ENCODE data around the gene THEMIS2. TPM values are rescaled to one million over a fixed set of nuclear protein-coding genes. Genes with fewer than 3 reads are reported as not detected.
"Not testable (repeated sequence)": the region's sequence is repeated elsewhere in the genome, so short reads cannot be mapped to it uniquely, and the experiment has no call there.

The THEMIS2 gene
- total and polyA plus RNA-seq, 2 of the 8 experiments (the other 6 are each of a cell fraction or from before 2014, with no cell fraction given) = 12.4 to 28.0 TPM

DNA sequence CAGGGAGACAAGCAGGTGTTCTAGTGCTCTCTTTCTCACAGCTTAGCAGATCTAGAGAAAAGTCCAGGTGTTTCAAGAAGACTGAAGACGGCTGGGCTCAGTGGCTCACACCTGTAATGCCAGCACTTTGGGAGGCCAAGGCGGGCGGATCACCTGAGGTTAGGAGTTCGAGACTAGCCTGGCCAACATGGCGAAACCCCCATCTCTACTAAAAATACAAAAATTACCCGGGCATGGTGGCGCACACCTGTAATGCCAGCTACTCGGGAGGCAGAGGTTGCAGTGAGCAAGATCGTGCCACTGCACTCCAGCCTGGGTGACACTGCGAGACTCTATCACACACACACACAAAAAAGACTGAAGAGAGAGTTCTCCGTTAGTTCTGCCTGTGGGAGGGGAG is 14.8 kb upstream of the THEMIS2 start:
- H3K56ac ChIP-seq (replicated peaks; ENCODE audit: insufficient read length, low read depth, low read length); H2BK5ac ChIP-seq (ENCODE audit: low read depth, low read length); H2AK5ac ChIP-seq (ENCODE audit: low read depth, low read length); H3K36me3 ChIP-seq (ENCODE audit: control insufficient read depth in 2 of 4, insufficient read depth in 4 of 4, low read length in 3 of 4); H3K9ac ChIP-seq (replicated peaks in 1 of 4; ENCODE audit: extremely low read depth in 1 of 4, low read depth in 3 of 4, low read length in 3 of 4); H3K4me3 ChIP-seq (ENCODE audit: extremely low read depth in 1 of 4, insufficient read depth in 2 of 4, low read depth in 3 of 4, low read length in 4 of 4); H3K4ac ChIP-seq (replicated peaks; ENCODE audit: insufficient read length, low read depth, low read length); H2BK20ac ChIP-seq (ENCODE audit: low read length); H2AFZ ChIP-seq (ENCODE audit: low read length); H2BK12ac ChIP-seq (ENCODE audit: low read depth, low read length); H4K20me1 ChIP-seq (replicated peaks in 1 of 2; ENCODE audit: control insufficient read depth in 1 of 2, insufficient read depth in 2 of 2, low read length in 2 of 2); H3K79me1 ChIP-seq (ENCODE audit: low read depth, low read length); H3K27ac ChIP-seq (ENCODE audit: low read depth, low read length); H2BK120ac ChIP-seq (replicated peaks; ENCODE audit: low read depth, low read length); H3K4me2 ChIP-seq (ENCODE audit: insufficient read depth in 1 of 2, low read depth in 2 of 2, low read length in 2 of 2); H3K27me3 ChIP-seq (replicated peaks in 1 of 4; ENCODE audit: control insufficient read depth in 3 of 4, extremely low read depth in 1 of 4, insufficient read depth in 3 of 4, low read length in 3 of 4); FAIRE-seq; H3K79me2 ChIP-seq (ENCODE audit: control insufficient read depth in 1 of 2, insufficient read depth in 2 of 2, low read length in 2 of 2); H3K23me2 ChIP-seq (ENCODE audit: low read depth, low read length); H3K23ac ChIP-seq (ENCODE audit: insufficient read length); H3K4me1 ChIP-seq (replicated peaks in 1 of 4; ENCODE audit: control insufficient read depth in 3 of 4, insufficient read depth in 4 of 4, low read length in 3 of 4); H2BK15ac ChIP-seq (ENCODE audit: low read length); H3K9me3 ChIP-seq (ENCODE audit: insufficient read depth in 2 of 2, low read depth in 1 of 2, low read length in 1 of 2); DNase-seq (ENCODE audit: low read depth in 1 of 2, low spot score in 2 of 2); H3K18ac ChIP-seq (ENCODE audit: extremely low read depth, low read length); H4K8ac ChIP-seq (ENCODE audit: extremely low read depth, insufficient read depth, low read length); H4K91ac ChIP-seq (replicated peaks; ENCODE audit: insufficient read length, low read length); H3K14ac ChIP-seq (ENCODE audit: insufficient read length); H4K5ac ChIP-seq (ENCODE audit: insufficient read length, low read depth, low read length): not testable (repeated sequence)
- POLR2A ChIA-PET (ENCODE audit: partially characterized antibody) = interaction anchor here (1.8 kb wide), 1 partner anchor 27 kb away, joined by 4 read pairs; the partner anchor contains the start of gene PPP1R8
- CTCF ChIA-PET (ENCODE audit: partially characterized antibody) = interaction anchor here (0.5 to 3.1 kb wide), 35 partner anchors 10 to 551 kb away, joined by 3 to 18 read pairs (median 5); partner anchors contain the start of gene XKR8
- 84% methylated on average over 11 of the region's 11 CpGs; no CpG with 5 or more reads in 1 of the 2 experiments for WGBS, 2 experiments (ENCODE audit: extremely low coverage in 1 of 2, insufficient coverage in 1 of 2, insufficient read length in 1 of 2, insufficient replicate concordance in 2 of 2, low coverage in 1 of 2, low lambda C conversion rate in 2 of 2, missing lambda C conversion rate in 1 of 2)
